Astrocyte (in vitro differentiated cells and primary cell): ENCODE results near the gene NBPF1. TPM values are rescaled to one million over a fixed set of nuclear protein-coding genes. Genes with fewer than 3 reads are reported as not detected.
A peak's percentile ranks its signal among the peaks of the same experiment; 100 is the strongest.
"Not testable (repeated sequence)": the region's sequence is repeated elsewhere in the genome, so short reads cannot be mapped to it uniquely, and the experiment has no call there.

Experiments
- DNase-seq: peaks from one replicate; pipeline ENCODE4 v3.0.0-alpha.2; 2010; ENCODE audit warnings: low read depth
- FAIRE-seq: peaks from 2 replicates; lab custom pipeline; 2011; peaks lifted over from hg19 to GRCh38; lab: Jason Lieb, UNC
- H2AFZ ChIP-seq: 2 replicates; pipeline ENCODE4 v1.6.0; 2012; ENCODE audit warnings: low read depth, low read length, inconsistent platforms
- H3K27ac ChIP-seq: 2 replicates; pipeline ENCODE4 v1.5.1; 2011; ENCODE audit warnings: low read depth, low read length, inconsistent platforms
- H3K27me3 ChIP-seq: 2 replicates; pipeline ENCODE4 v1.6.0; 2011; ENCODE audit warnings: low read length, inconsistent platforms; ENCODE audit not compliant: insufficient read depth
- H3K36me3 ChIP-seq: 2 replicates; pipeline ENCODE4 v1.5.1; 2011; ENCODE audit warnings: low read length, inconsistent platforms; ENCODE audit not compliant: insufficient read depth
- H3K4me1 ChIP-seq: 2 replicates; pipeline ENCODE4 v1.5.1; 2011; ENCODE audit warnings: low read length, inconsistent platforms; ENCODE audit not compliant: insufficient read depth
- H3K4me2 ChIP-seq: 2 replicates; pipeline ENCODE4 v1.6.0; 2012; ENCODE audit warnings: low read length, inconsistent platforms
- H3K4me3 ChIP-seq: 2 replicates; pipeline ENCODE4 v1.5.1; 2011; ENCODE audit warnings: low read depth, mild to moderate bottlenecking, low read length, inconsistent platforms; ENCODE audit not compliant: insufficient read depth
- H3K79me2 ChIP-seq: 2 replicates; pipeline ENCODE4 v1.6.0; 2012; ENCODE audit warnings: mild to moderate bottlenecking, low read length, inconsistent platforms; ENCODE audit not compliant: insufficient read depth
- H3K9ac ChIP-seq: 2 replicates; pipeline ENCODE4 v1.6.0; 2012; ENCODE audit warnings: mild to moderate bottlenecking, low read length, inconsistent platforms
- H3K9me3 ChIP-seq: 2 replicates; pipeline ENCODE4 v1.5.1; 2012; ENCODE audit warnings: low read depth, mild to moderate bottlenecking, low read length, inconsistent platforms; ENCODE audit not compliant: insufficient read depth
- H4K20me1 ChIP-seq: 2 replicates; pipeline ENCODE4 v1.6.0; 2012; ENCODE audit warnings: low read length, inconsistent platforms; ENCODE audit not compliant: insufficient read depth
- H3K27ac Mint-ChIP-seq: one replicate; pipeline ENCODE4 v1.8.0; 2021; ENCODE audit warnings: mild to moderate bottlenecking, mixed read lengths; ENCODE audit not compliant: unreplicated experiment
- H3K27me3 Mint-ChIP-seq: one replicate; pipeline ENCODE4 v1.8.0; 2021; ENCODE audit warnings: low read depth, mixed read lengths; ENCODE audit not compliant: unreplicated experiment
- H3K36me3 Mint-ChIP-seq: one replicate; pipeline ENCODE4 v1.8.0; 2021; ENCODE audit warnings: low read depth, mixed read lengths; ENCODE audit not compliant: unreplicated experiment
- H3K4me1 Mint-ChIP-seq: one replicate; pipeline ENCODE4 v1.8.0; 2021; ENCODE audit warnings: low read depth, mixed read lengths; ENCODE audit not compliant: unreplicated experiment
- H3K4me3 Mint-ChIP-seq: one replicate; pipeline ENCODE4 v1.8.0; 2021; ENCODE audit warnings: mild to moderate bottlenecking, moderate library complexity, mixed read lengths; ENCODE audit not compliant: unreplicated experiment
- H3K9me3 Mint-ChIP-seq: one replicate; pipeline ENCODE4 v1.8.0; 2021; ENCODE audit warnings: mild to moderate bottlenecking, mixed read lengths; ENCODE audit not compliant: unreplicated experiment
- CTCF ChIP-seq: IDR thresholded peaks from 2 replicates; pipeline ENCODE4 v1.5.1; 2011; ENCODE audit warnings: low read depth, mild to moderate bottlenecking, inconsistent platforms, low read length, moderate library complexity; ENCODE audit not compliant: insufficient read depth
- EZH2 ChIP-seq: IDR thresholded peaks from 2 replicates; pipeline ENCODE4 v1.6.1; 2012; ENCODE audit warnings: mild to moderate bottlenecking, low read length, inconsistent platforms; ENCODE audit not compliant: insufficient read depth
- total RNA-seq: library from RNA; stranded (reverse); gene quantifications from 2 replicates; pipeline ENCODE4 v1.2.1, GENCODE V29; 2021

The NBPF1 gene
- total RNA-seq, 1 donor from 2014 or later: 23.1 TPM

- not testable (repeated sequence) for FAIRE-seq, H3K79me2 ChIP-seq, H3K4me1 ChIP-seq, H3K27me3 Mint-ChIP-seq, H3K9ac ChIP-seq, H3K36me3 Mint-ChIP-seq, H3K4me3 Mint-ChIP-seq, H3K9me3 ChIP-seq, H2AFZ ChIP-seq, H3K4me1 Mint-ChIP-seq, H3K4me3 ChIP-seq, H3K9me3 Mint-ChIP-seq, H3K4me2 ChIP-seq, H3K27ac Mint-ChIP-seq, H3K27ac ChIP-seq, H3K27me3 ChIP-seq, H3K36me3 ChIP-seq
- DNase-seq: peak; percentile 88
- H4K20me1 ChIP-seq: peaks cover 25% of the 10 kb centered on the region
These were observed 10.0 kb upstream of the NBPF1 start for GRCh38 chr1:16623337-16623736.

- H3K4me3 Mint-ChIP-seq, H3K27me3 ChIP-seq, H3K9me3 Mint-ChIP-seq, H3K79me2 ChIP-seq, H3K4me1 ChIP-seq, H3K4me3 ChIP-seq, H3K4me1 Mint-ChIP-seq, H3K27ac Mint-ChIP-seq, DNase-seq, H3K36me3 ChIP-seq, H3K27ac ChIP-seq, H3K36me3 Mint-ChIP-seq, H2AFZ ChIP-seq, FAIRE-seq, H3K9ac ChIP-seq, H3K4me2 ChIP-seq, H3K9me3 ChIP-seq, H3K27me3 Mint-ChIP-seq: not testable (repeated sequence)
- H4K20me1 ChIP-seq: peaks cover 25% of the 10 kb centered on the region
These were observed 8.4 kb upstream of the NBPF1 start for GRCh38 chr1:16621681-16622315.

- Mint-ChIP-seq H3K27me3 (no peaks in the 10 kb centered on the region), H3K27ac (no peak overlapping the region), H3K4me1 (no peaks in the 10 kb centered on the region), H3K36me3 (peaks cover 4% of the 10 kb centered on the region), H3K9me3 (no peaks in the 10 kb centered on the region), H3K4me3 (no peak overlapping the region)
- FAIRE-seq (no peak), DNase-seq (no peak)
- Histone ChIP-seq H4K20me1 (peaks cover 25% of the 10 kb centered on the region), H3K4me1 (peaks cover 4% of the 10 kb centered on the region), H3K36me3 (peaks cover 6% of the 10 kb centered on the region), H3K79me2 (no peaks in the 10 kb centered on the region), H3K27me3 (no peaks in the 10 kb centered on the region), H3K9me3 (no peaks in the 10 kb centered on the region), H3K4me3 (no peak overlapping the region), H3K9ac (no peak overlapping the region), H3K27ac (no peak overlapping the region), H2AFZ (no peak overlapping the region), H3K4me2 (no peak overlapping the region)
- TF ChIP-seq EZH2 (no peak), CTCF (peak; percentile 0)
These were observed 7.9 kb upstream of the NBPF1 start for GRCh38 chr1:16621300-16621658.

- H3K4me2 ChIP-seq, H3K27me3 ChIP-seq, H3K27me3 Mint-ChIP-seq, H3K27ac Mint-ChIP-seq, H3K79me2 ChIP-seq, H3K36me3 Mint-ChIP-seq, H2AFZ ChIP-seq, H3K4me3 Mint-ChIP-seq, H3K9me3 Mint-ChIP-seq, H3K27ac ChIP-seq, H3K4me3 ChIP-seq, H3K4me1 ChIP-seq, H3K9ac ChIP-seq, FAIRE-seq, H3K4me1 Mint-ChIP-seq, H3K36me3 ChIP-seq, DNase-seq, H3K9me3 ChIP-seq: not testable (repeated sequence)
- peaks cover 20% of the 10 kb centered on the region for H4K20me1 ChIP-seq
These were observed 6.6 kb upstream of the NBPF1 start for GRCh38 chr1:16619803-16620501.
